Fibroblast of skin of right biceps (primary cell): ENCODE measurements around the gene RNF212.

ENCODE experiments used
- DNase-seq: peaks from one replicate; pipeline ENCODE4 v3.0.0-alpha.2; 2013

Gene RNF212

DNA sequence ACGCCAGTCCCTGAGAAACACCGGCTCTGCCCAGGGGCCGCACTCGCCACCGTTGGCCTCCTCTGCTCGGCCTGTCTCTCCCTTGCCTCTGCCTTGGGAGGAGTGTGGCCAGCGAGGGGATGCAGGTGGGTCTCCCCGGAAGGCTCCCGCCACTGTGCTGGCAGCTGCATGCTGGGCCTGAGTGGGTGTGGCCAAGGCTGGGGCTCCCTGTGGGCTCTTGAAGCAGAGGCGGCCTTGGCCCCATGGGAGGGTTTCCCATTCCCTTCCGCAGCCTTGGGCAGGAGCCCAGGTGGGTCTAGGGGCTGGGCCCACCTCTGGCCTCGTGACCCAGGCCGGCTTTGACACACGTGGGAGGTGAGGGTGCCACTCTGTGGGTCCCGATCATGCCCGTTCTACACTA is 82.8 kb downstream of the RNF212 start:
- no peak for DNase-seq

DNA sequence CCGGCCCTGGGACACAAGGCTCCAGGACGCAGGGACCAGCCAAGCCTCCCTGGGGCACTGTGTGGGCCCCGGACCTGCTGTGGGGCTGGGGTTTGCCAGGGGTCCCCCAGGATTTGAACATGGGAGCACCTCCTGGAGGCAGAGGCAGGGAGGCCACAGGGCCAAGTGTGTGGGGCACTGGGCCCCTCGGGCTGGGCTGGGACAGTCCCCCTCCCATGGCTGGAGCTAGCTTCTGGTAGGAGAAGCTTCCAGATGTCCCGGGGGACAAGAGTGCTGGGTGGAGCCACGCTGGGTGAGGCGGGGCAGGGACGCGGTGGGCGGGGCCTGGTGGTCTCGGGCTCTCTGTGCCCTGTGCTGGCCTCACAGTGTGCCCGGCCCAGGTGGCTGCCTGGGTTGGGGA is 83.3 kb downstream of the RNF212 start:
- DNase-seq, result no peak

DNA sequence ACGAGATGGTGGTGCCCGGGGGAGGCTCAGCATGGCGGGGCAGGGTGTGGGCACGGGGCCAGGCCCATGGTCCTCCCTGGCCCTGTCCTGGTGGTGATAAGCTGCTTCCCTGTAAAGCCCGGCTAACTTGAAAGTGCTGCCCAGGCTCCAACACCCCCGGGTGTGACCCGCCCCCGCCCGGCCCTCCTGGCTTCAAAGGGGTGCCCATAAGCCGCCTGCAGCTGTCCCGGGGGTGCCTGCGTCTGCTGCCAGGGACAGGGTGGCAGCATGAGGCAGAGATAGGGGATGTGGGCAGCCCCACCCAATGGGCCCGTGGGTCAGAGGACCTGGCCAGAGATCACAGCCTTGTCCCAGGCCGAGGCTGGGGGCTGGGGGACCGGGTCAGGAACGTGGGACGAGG is 83.8 kb downstream of the RNF212 start:
- DNase-seq, result no peak

DNA sequence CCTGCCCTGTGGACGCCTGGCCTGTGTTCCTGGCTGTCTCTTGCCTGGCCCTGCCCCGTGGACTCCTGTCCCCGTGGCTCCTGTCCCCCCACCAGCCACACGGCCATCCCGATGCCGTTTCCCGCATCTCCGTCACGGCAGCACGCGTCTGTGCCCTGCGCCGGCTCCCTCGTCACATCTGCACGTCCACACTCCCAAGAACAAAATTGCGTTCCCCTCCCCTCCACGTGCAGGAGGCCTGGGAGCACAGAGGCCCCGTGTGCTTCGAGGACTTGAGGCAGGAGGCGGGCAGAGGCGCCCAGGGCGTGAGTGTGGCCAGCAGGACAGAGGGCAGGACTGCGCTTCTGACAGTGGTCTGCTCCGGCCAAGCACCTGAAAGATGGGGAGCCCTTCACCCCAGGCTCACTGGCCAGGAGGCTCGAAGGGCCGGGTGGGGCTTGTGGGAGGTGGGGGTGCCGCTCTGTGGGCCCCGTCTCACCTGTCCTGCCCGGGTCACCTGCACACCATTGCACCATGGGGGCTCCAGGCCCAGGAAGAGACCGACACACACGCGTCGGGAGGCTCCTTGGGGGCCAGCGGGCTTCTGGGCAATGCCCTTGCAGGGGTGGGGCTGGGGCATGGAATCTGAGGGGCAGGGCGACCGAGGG is 84.7 kb downstream of the RNF212 start:
- no peak for DNase-seq

DNA sequence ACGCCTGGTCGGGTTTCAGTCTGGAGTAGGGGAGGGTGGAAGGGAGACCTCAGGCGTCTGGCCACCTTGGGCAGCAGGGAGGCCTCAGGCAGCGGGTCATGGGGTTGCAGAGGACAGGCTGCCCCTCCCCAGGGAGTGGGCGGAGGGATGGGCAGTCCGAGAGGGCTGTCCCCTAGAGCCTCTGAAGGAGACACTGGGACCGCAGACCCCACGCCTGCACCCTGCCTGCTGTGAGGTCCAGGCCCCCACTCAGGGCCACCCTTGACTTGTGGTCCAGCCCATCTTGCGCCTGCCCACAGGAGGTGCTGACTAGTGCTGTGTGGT is 85.5 kb downstream of the RNF212 start:
- DNase-seq, result no peak

DNA sequence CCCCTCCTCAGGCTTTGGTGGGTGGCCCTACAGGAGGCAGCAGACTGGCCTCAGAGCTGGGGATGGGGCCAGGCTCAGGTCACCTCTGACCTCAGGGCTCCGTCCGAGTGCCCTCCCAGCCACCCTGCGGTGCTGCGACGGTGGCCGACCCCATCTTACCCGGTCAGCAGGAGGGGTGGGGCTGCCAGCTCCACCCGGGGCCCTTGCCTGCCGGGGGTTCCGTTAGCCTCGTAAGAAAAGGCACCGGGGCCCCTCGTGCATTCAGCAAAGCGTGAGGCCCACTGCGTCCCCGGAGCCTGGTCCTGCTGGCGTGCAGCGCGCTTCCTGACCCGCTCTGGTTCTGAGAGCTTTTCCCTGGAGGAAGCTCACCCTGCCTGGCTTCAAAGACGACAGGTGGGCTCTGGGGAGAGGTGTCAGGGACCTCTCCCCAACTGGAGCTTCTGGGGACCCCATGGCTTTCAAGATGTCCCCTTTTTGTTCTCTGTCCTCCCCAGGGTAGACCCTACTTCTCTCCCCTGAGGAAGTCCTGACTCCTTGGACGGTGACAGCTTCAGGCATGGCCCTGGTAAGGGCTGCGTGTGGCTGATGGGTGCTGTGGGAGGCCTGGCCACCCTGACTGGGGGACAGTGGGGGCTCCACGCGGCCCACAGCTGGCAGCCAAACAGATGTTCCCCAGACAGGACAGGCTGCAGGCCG is 86.0 kb downstream of the RNF212 start:
- no peak for DNase-seq

DNA sequence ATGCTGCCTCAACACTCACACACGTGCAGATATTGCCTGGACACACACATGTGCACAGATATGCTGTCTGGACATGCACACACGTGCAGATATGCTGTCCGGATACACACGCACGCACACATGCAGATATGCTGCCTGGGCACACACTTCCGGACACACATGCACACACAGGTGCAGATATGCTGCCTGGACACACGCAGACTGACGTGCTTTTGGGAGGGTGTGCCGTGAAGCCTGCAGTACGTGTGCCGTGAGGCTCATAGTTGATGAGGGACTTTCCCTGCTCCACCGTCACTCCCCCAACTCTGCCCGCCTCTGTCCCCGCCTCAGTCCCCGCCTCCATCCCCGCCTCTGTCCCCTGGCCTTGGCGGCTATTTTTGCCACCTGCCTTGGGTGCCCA is 87.2 kb downstream of the RNF212 start:
- DNase-seq, result no peak

DNA sequence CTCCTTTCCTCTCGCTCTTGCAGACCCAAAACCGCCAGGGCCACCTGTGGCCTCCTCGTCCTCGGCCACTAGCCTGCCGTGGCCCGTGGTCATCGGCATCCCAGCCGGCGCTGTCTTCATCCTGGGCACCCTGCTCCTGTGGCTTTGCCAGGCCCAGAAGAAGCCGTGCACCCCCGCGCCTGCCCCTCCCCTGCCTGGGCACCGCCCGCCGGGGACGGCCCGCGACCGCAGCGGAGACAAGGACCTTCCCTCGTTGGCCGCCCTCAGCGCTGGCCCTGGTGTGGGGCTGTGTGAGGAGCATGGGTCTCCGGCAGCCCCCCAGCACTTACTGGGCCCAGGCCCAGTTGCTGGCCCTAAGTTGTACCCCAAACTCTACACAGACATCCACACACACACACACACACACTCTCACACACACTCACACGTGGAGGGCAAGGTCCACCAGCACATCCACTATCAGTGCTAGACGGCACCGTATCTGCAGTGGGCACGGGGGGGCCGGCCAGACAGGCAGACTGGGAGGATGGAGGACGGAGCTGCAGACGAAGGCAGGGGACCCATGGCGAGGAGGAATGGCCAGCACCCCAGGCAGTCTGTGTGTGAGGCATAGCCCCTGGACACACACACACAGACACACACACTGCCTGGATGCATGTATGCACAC is 88.3 kb downstream of the RNF212 start:
- no peak for DNase-seq

DNA sequence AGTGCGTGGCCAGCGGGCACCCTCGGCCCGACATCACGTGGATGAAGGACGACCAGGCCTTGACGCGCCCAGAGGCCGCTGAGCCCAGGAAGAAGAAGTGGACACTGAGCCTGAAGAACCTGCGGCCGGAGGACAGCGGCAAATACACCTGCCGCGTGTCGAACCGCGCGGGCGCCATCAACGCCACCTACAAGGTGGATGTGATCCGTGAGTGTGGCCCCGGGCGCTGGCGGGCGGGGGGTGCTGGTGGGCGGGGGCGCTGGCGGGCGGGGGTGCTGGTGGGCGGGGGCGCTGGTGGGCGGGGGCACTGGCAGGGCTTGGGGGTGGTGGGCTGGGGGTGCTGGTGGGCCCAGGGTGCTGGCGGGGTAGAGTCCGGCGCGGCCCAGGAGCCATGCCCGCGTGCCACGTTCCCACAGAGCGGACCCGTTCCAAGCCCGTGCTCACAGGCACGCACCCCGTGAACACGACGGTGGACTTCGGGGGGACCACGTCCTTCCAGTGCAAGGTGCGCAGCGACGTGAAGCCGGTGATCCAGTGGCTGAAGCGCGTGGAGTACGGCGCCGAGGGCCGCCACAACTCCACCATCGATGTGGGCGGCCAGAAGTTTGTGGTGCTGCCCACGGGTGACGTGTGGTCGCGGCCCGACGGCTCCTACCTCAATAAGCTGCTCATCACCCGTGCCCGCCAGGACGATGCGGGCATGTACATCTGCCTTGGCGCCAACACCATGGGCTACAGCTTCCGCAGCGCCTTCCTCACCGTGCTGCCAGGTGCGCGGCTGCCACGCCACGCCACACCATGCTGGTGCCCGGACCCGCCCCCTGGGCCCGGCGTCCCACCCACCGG is 89.2 kb downstream of the RNF212 start:
- no peak for DNase-seq

DNA sequence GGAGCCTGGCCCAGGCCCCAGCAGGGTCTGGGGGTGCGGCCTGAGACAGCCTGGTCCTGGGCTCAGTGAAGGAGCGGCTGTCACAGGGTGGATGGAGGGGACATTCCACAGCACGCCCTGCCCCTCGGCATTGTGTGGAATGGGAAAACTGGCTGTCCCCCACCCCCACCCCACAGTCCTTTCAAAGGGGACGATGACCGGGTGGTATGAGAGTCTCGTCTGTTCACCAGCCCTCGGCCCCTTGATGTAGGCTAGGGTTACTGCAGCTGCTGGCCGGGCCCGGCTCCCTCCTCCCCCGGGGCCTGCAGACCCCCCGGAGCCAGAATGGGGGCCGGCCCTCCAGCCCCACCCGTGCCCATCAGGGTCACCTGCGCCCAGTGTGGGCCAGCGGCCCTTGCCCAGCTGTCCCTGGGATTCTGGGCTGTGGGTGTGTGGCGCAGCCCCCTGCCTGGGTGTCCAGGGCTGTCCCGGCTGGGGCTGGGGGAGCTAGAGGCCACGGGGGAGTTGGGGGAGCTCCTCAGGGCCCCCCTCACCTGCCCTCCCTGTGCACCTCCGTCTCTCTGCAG is 90.2 kb downstream of the RNF212 start:
- no peak for DNase-seq

DNA sequence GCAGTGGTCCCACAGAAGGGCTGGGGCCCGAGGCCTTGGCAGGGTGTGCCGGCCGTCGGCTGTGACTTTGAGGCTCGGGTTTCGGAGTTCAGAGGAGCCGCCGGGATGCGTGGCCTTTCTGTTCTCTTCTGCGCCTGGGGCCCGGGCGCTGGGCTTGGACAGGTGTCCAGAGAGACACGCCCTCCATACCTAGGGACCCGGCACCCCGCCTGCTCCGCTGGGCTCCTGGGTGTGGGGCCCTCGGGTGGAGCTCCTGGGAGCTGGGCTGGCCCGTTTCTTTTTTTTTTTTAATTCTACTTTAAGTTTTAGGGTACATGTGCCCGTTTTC is 90.7 kb downstream of the RNF212 start:
- DNase-seq, result no peak

DNA sequence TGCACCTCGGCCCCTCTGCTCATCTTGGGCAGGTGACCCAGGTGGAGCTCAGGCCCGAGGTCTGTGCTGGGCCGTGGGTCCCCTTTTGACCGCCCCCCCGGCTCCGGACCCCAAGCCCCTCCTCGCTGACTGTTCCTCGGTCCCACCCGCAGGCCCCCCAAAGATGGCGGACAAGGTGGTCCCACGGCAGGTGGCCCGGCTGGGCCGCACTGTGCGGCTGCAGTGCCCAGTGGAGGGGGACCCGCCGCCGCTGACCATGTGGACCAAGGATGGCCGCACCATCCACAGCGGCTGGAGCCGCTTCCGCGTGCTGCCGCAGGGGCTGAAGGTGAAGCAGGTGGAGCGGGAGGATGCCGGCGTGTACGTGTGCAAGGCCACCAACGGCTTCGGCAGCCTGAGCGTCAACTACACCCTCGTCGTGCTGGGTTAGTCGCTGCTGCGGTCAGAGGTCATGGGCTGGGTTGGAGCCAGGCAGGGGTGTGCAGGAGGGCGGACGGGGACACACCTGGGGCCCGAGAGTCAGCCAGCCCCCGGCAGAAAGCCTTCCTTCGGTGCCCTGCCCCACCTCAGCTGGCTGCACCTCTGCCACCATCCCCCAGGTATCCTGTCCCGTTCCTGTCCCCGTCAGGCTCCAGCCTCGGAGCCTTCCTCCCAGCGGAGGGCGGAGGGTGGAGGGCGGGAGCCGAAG is 91.2 kb downstream of the RNF212 start:
- no peak for DNase-seq
